Keratinocyte (primary cell): Measurements from ENCODE around the gene IGFLR1. TPM values are rescaled to one million over a fixed set of nuclear protein-coding genes. Genes with fewer than 3 reads are reported as not detected.

ENCODE experiments used
- DNase-seq: peaks from one replicate; pipeline ENCODE4 v3.0.0-alpha.2; 2011; ENCODE audit warnings: low read depth, missing footprints, low spot score
- FAIRE-seq: peaks from 2 replicates; lab custom pipeline; 2011; peaks lifted over from hg19 to GRCh38; lab: Jason Lieb, UNC
- H2AFZ ChIP-seq: 2 replicates; pipeline ENCODE4 v1.6.0; 2012; ENCODE audit warnings: low read length, control low read depth, inconsistent platforms; ENCODE audit not compliant: control insufficient read depth
- H3K27ac ChIP-seq: 2 replicates; pipeline ENCODE4 v1.5.1; 2011; ENCODE audit warnings: low read length; ENCODE audit not compliant: control insufficient read depth, insufficient read depth
- H3K27me3 ChIP-seq: 3 replicates; pipeline ENCODE4 v1.6.0; 2011; ENCODE audit warnings: low read length; ENCODE audit not compliant: control insufficient read depth, insufficient read depth; ENCODE audit errors: extremely low read depth
- H3K36me3 ChIP-seq, 2 experiments: 2 replicates in 1 of 2; 3 replicates in 1 of 2; pipeline ENCODE4 v1.5.1; 2011; ENCODE audit warnings: low read length in 2 of 2, mild to moderate bottlenecking in 1 of 2; ENCODE audit not compliant: control insufficient read depth in 2 of 2, insufficient read depth in 2 of 2; ENCODE audit errors: extremely low read depth in 1 of 2
- H3K4me1 ChIP-seq: 3 replicates; pipeline ENCODE4 v1.5.1; 2011; ENCODE audit warnings: low read length; ENCODE audit not compliant: control insufficient read depth, insufficient read depth; ENCODE audit errors: extremely low read depth
- H3K4me2 ChIP-seq: 3 replicates; pipeline ENCODE4 v1.6.0; 2011; ENCODE audit warnings: low read depth, low read length; ENCODE audit not compliant: control insufficient read depth, insufficient read depth; ENCODE audit errors: extremely low read depth
- H3K4me3 ChIP-seq, 3 experiments: fragments of 200-600 bp in 1 of 3; sonication (generic) in 1 of 3; 2 replicates in 2 of 3; 3 replicates in 1 of 3; pipeline ENCODE4 v1.5.1; 2011 to 2016; ENCODE audit warnings: low read length in 3 of 3, mild to moderate bottlenecking in 3 of 3, control low read depth in 2 of 3, inconsistent platforms in 1 of 3, low read depth in 1 of 3, mixed read lengths in 1 of 3, mixed run types in 1 of 3, moderate library complexity in 1 of 3; ENCODE audit not compliant: control insufficient read depth in 2 of 3, insufficient read depth in 2 of 3; ENCODE audit errors: extremely low read depth in 1 of 3
- H3K79me2 ChIP-seq: 2 replicates; pipeline ENCODE4 v1.6.0; 2012; ENCODE audit warnings: low read length; ENCODE audit not compliant: control insufficient read depth, insufficient read depth
- H3K9ac ChIP-seq: 3 replicates; pipeline ENCODE4 v1.6.0; 2011; ENCODE audit warnings: low read length; ENCODE audit not compliant: control insufficient read depth, insufficient read depth; ENCODE audit errors: extremely low read depth
- H3K9me1 ChIP-seq: 3 replicates; pipeline ENCODE4 v1.6.0; 2011; ENCODE audit warnings: low read length; ENCODE audit not compliant: control insufficient read depth, insufficient read depth; ENCODE audit errors: extremely low read depth
- H3K9me3 ChIP-seq: 2 replicates; pipeline ENCODE4 v1.5.1; 2012; ENCODE audit warnings: low read depth, low read length; ENCODE audit not compliant: control insufficient read depth
- H4K20me1 ChIP-seq: 3 replicates; pipeline ENCODE4 v1.6.0; 2011; ENCODE audit warnings: low read length; ENCODE audit not compliant: control insufficient read depth, insufficient read depth; ENCODE audit errors: extremely low read depth
- EZH2 ChIP-seq: IDR thresholded peaks from one replicate; pipeline ENCODE4 v1.6.1; 2012; ENCODE audit warnings: inconsistent platforms, mild to moderate bottlenecking, low read length, moderate library complexity
- dilution Hi-C: fragments of 300-500 bp; cut with MboI; formaldehyde crosslinking; loops from one replicate; pipeline ENCODE4 v1.7.0; 2020; ENCODE audit warnings: low sequenced_read_pairs; ENCODE audit not compliant: extremely low pct_ligation_motif_present
- polyA minus RNA-seq, 3 experiments: library from RNA; depleted of rRNA, polyadenylated mRNA; stranded (reverse); fragments of >200 nt; gene quantifications; 1 replicate in 1 of 3; 2 replicates in 1 of 3; 3 replicates in 1 of 3; pipeline ENCODE4 v1.2.3, GENCODE V29; 2011
- polyA plus RNA-seq, 5 experiments: library from polyadenylated mRNA; depleted of rRNA in 3 of 5; stranded (reverse) in 3 of 5; stranded (forward) in 1 of 5; unstranded in 1 of 5; fragments of >200 nt; gene quantifications; 1 replicate in 1 of 5; 2 replicates in 3 of 5; 3 replicates in 1 of 5; pipeline versions ENCODE4 v1.2.1 to v1.2.3, GENCODE V29; 2011 to 2012; ENCODE audit warnings: missing spikeins in 2 of 5, low read depth in 1 of 5, low replicate concordance in 1 of 5
- TF ChIP-seq, protein P1 (sequence below), 3 experiments: IDR thresholded peaks in 1 of 3; conservative IDR thresholded peaks in 1 of 3; optimal IDR thresholded peaks in 1 of 3; 2 replicates in 2 of 3; 3 replicates in 1 of 3; pipeline versions ENCODE3 to v1.5.1; 2011; ENCODE audit warnings: low read length in 3 of 3, mild to moderate bottlenecking in 3 of 3, moderate library complexity in 2 of 3, control low read depth in 1 of 3, inconsistent platforms in 1 of 3; ENCODE audit not compliant: insufficient read depth in 2 of 3; ENCODE audit errors: extremely low read depth in 1 of 3

Gene IGFLR1, protein sequence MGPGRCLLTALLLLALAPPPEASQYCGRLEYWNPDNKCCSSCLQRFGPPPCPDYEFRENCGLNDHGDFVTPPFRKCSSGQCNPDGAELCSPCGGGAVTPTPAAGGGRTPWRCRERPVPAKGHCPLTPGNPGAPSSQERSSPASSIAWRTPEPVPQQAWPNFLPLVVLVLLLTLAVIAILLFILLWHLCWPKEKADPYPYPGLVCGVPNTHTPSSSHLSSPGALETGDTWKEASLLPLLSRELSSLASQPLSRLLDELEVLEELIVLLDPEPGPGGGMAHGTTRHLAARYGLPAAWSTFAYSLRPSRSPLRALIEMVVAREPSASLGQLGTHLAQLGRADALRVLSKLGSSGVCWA
- polyA plus RNA-seq (0.27 to 1.2 TPM (median 0.34 TPM) in 3 replicates), polyA minus RNA-seq (0.96 to 7.2 TPM (median 2.7 TPM) in 3 replicates)
- polyA plus RNA-seq (2011; ENCODE audit: low read depth): not detected
- polyA plus RNA-seq (2011; cell fraction: cytosol; rRNA removed): 0.15 and 0.48 TPM in 2 replicates
- 0.84 and 3.2 TPM in 2 replicates for polyA plus RNA-seq (2011; cell fraction: nucleus; rRNA removed)
- polyA plus RNA-seq (2012; ENCODE audit: low replicate concordance): 0.59 and 0.81 TPM in 2 replicates
- polyA minus RNA-seq (2011; cell fraction: cytosol; rRNA and poly(A)+ RNA removed): not detected
- 1.3 TPM in 1 of 2 replicates, not detected in the other for polyA minus RNA-seq (2011; cell fraction: nucleus; rRNA and poly(A)+ RNA removed)

DNA sequence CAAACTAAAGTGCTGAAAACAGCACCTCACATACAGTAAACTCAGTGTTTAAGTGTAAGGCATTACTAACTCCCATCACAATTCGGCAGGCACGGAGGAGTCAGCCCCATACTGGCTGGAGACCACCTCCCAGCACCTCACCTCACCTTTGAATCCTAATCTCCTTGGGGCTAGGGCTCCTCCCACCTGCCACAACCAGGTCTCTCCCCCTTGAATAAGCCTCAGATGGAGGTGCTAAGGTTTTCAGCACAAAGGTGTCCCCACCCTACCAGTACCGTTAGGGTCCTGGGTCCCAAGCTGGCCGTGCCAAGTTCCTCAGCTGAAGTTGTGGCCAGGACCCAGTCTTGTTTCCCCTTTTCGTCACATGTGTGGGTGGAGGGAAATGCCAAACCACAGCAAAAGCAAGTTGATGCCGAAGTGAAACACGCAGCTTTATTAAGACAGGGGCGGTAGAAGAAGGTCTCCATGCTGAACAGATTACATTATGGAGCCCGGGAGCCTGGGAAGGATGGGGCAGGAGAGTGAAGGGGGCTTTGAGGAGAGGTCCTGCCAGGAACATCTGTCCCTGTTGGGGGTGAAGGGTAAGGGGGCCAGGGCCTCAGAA lies at the start of gene IGFLR1:
IGFLR1 (minus strand) TSS at position 332 of the 604 bp plus-strand sequence. CDS start 1,272 bp downstream, outside the sequence.
- DNase-seq: no peak
- peaks cover 17% of the 10 kb centered on the region in 2 experiments for H3K36me3 ChIP-seq
- TF ChIP-seq, protein P1, sequence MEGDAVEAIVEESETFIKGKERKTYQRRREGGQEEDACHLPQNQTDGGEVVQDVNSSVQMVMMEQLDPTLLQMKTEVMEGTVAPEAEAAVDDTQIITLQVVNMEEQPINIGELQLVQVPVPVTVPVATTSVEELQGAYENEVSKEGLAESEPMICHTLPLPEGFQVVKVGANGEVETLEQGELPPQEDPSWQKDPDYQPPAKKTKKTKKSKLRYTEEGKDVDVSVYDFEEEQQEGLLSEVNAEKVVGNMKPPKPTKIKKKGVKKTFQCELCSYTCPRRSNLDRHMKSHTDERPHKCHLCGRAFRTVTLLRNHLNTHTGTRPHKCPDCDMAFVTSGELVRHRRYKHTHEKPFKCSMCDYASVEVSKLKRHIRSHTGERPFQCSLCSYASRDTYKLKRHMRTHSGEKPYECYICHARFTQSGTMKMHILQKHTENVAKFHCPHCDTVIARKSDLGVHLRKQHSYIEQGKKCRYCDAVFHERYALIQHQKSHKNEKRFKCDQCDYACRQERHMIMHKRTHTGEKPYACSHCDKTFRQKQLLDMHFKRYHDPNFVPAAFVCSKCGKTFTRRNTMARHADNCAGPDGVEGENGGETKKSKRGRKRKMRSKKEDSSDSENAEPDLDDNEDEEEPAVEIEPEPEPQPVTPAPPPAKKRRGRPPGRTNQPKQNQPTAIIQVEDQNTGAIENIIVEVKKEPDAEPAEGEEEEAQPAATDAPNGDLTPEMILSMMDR (optimal IDR thresholded peaks at IDR 0.05 in 1 of 3, IDR thresholded peaks at IDR 0.05 in 1 of 3, conservative IDR thresholded peaks at IDR 0.05 in 1 of 3; ENCODE audit: extremely low read depth in 1 of 3, insufficient read depth in 2 of 3, low read length in 3 of 3): no peak
- TF ChIP-seq EZH2: no peak
- no peaks in the 10 kb centered on the region for H4K20me1 ChIP-seq
- no peak within 1 kb of the TSS for H3K4me3 ChIP-seq
- no peak within 1 kb of the TSS for H3K4me2 ChIP-seq
- dilution Hi-C loops: no loop called here
- no peaks in the 10 kb centered on the region for H3K27me3 ChIP-seq
- H3K4me1 ChIP-seq: peaks cover 23% of the 10 kb centered on the region
- H3K9me3 ChIP-seq: no peaks in the 10 kb centered on the region
- FAIRE-seq: no peak
- no peaks in the 10 kb centered on the region for H3K9me1 ChIP-seq
- no peak within 1 kb of the TSS for H3K9ac ChIP-seq
- H2AFZ ChIP-seq: no peak within 1 kb of the TSS
- H3K27ac ChIP-seq: no peak within 1 kb of the TSS
- H3K79me2 ChIP-seq: peaks cover 13% of the 10 kb centered on the region

DNA sequence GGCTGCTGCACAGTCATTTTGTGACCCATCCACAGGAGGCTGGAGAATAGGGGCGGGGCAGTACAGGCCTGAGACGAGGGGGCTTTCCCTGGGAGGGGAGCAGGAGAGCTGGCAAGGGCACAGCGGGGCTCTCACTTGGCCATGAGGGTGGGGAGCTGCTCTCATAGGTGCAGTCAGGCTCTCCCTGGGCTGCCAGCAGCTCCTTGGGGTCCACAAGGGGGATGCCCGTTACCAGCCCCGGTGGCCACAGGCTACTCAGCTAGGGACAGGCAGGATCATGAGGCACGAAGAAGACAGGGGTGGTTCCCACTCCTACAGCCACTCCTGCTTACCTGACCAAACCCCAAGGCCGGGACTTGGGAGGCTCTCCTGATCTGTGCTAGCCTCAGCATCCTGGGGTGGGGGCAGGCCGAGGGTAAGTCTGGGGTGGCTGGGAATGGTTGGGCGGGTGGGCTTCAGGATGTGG lies 49.6 kb upstream of the IGFLR1 start:
- no peak overlapping the region for H3K4me3 ChIP-seq
- dilution Hi-C loops: no loop called here
- H3K27me3 ChIP-seq: peaks cover 6% of the 10 kb centered on the region
- H3K9me3 ChIP-seq: no peaks in the 10 kb centered on the region
- TF ChIP-seq, protein P1 (optimal IDR thresholded peaks at IDR 0.05 in 1 of 3, IDR thresholded peaks at IDR 0.05 in 1 of 3, conservative IDR thresholded peaks at IDR 0.05 in 1 of 3; ENCODE audit: extremely low read depth in 1 of 3, insufficient read depth in 2 of 3, low read length in 3 of 3): no peak
- TF ChIP-seq EZH2: no peak
- no peak overlapping the region for H3K27ac ChIP-seq
- no peaks in the 10 kb centered on the region for H3K4me1 ChIP-seq
- no peak overlapping the region for H3K4me2 ChIP-seq
- DNase-seq (no peak), FAIRE-seq (no peak)
- H2AFZ ChIP-seq: no peak overlapping the region
- no peaks in the 10 kb centered on the region for H3K9me1 ChIP-seq
- no peak overlapping the region for H3K9ac ChIP-seq
- peaks cover 2% of the 10 kb centered on the region for H4K20me1 ChIP-seq
- no peaks in the 10 kb centered on the region for H3K79me2 ChIP-seq
- no peaks in the 10 kb centered on the region for H3K36me3 ChIP-seq
